ENCODE data around the gene AAGAB. TPM values are rescaled to one million over a fixed set of nuclear protein-coding genes. Genes with fewer than 3 reads are reported as not detected.

The AAGAB gene
- total RNA-seq, 2 experiments from 2014 or later: 50.4 to 51.2 TPM

- no peaks in the 10 kb centered on the region for H3K27me3 Mint-ChIP-seq
- DNase-seq: no peak
- CTCF ChIA-PET: no interaction called here
- no peaks in the 10 kb centered on the region for H3K9me3 Mint-ChIP-seq
- POLR2A ChIA-PET: interaction anchor here (1.1 to 1.5 kb wide), 2 partner anchors 66 to 99 kb away, joined by 3 to 4 read pairs; no protein-coding TSS in a partner anchor
- H3K36me3 Mint-ChIP-seq (ENCODE audit: low read depth): peaks cover 76% of the 10 kb centered on the region
- no peak overlapping the region for H3K4me3 Mint-ChIP-seq
- H3K27ac Mint-ChIP-seq: peak overlapping the region; percentile 40
- peaks cover 21% of the 10 kb centered on the region for H3K4me1 Mint-ChIP-seq
Observed at GRCh38 chr15:67167091-67167490, 87.4 kb downstream of the AAGAB start.

DNA sequence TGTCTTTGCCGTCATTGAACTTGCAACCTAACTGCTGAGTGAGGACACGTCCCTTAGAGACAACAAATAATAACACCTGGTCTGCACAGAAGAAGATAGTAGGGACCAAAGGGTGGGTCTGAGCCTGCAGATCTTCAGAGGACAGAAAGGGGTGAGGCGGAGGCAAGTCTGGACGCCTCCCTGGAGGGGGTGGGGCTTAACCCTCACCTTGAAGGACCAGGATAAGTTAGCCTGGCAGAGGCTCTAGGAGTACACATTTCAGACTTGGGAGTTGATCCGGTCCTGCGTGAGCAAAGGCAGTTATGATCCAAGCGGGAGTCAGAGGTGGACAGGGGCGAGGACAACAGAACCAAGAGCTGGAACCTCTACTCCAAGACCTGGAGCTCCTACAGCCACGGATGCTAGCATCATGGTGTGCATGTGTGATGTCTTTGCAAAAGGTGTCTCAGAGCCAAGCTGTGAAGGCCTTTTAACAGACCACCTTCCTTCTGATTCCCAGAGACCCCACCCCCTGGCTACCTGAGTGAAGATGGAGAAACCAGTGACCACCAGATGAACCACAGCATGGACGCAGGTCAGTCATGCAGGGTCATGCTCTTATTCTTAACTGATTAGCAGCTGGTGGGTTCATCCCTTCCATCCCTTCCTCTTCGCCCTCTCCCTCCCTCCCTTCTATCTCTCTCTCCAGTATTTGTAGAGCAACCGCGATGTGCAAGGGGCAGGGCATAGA is 88.0 kb downstream of the AAGAB start:
- POLR2A ChIA-PET: interaction anchor here (1.1 to 1.5 kb wide), 2 partner anchors 65 to 98 kb away, joined by 3 to 4 read pairs; no protein-coding TSS in a partner anchor
- CTCF ChIA-PET: no interaction called here
- Mint-ChIP-seq H3K4me3 (no peak overlapping the region), H3K27me3 (no peaks in the 10 kb centered on the region), H3K27ac (peak overlapping the region; percentile 40), H3K4me1 (peaks cover 24% of the 10 kb centered on the region), H3K9me3 (no peaks in the 10 kb centered on the region), H3K36me3 (ENCODE audit: low read depth) (peaks cover 73% of the 10 kb centered on the region)
- DNase-seq: no peak

- no peak overlapping the region for H3K27ac Mint-ChIP-seq
- no peak overlapping the region for H3K4me3 Mint-ChIP-seq
- H3K4me1 Mint-ChIP-seq: peaks cover 25% of the 10 kb centered on the region
- no peaks in the 10 kb centered on the region for H3K9me3 Mint-ChIP-seq
- H3K36me3 Mint-ChIP-seq (ENCODE audit: low read depth): peaks cover 65% of the 10 kb centered on the region
- no peak for DNase-seq
- ChIA-PET CTCF (interaction anchor here (0.6 kb wide), 1 partner anchor 91 kb away, joined by 3 read pairs; no protein-coding TSS in a partner anchor), POLR2A (no interaction called here)
- H3K27me3 Mint-ChIP-seq: no peaks in the 10 kb centered on the region
Observed at GRCh38 chr15:67165254-67166253, 88.9 kb downstream of the AAGAB start.

DNA sequence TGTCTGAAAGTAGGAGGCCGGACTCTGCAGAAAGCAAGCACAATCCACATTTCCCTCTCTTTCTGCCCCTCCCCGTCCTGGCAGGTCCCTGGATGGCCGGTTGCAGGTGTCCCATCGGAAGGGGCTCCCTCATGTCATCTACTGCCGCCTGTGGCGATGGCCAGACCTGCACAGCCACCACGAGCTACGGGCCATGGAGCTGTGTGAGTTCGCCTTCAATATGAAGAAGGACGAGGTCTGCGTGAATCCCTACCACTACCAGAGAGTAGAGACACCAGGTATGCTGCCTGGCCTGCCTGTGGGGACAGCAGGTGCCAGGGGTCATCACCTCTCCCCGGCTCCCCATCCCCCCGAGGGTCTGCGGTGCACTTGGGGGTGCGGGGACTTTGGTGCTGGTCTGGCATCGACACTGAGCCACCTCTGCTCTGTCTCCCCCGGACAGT is 89.6 kb downstream of the AAGAB start:
- no peaks in the 10 kb centered on the region for H3K9me3 Mint-ChIP-seq
- peaks cover 25% of the 10 kb centered on the region for H3K4me1 Mint-ChIP-seq
- H3K27me3 Mint-ChIP-seq: no peaks in the 10 kb centered on the region
- no peak overlapping the region for H3K4me3 Mint-ChIP-seq
- peaks cover 61% of the 10 kb centered on the region for H3K36me3 Mint-ChIP-seq (ENCODE audit: low read depth)
- no peak for DNase-seq
- POLR2A ChIA-PET: no interaction called here
- no peak overlapping the region for H3K27ac Mint-ChIP-seq
- CTCF ChIA-PET: no interaction called here

DNA sequence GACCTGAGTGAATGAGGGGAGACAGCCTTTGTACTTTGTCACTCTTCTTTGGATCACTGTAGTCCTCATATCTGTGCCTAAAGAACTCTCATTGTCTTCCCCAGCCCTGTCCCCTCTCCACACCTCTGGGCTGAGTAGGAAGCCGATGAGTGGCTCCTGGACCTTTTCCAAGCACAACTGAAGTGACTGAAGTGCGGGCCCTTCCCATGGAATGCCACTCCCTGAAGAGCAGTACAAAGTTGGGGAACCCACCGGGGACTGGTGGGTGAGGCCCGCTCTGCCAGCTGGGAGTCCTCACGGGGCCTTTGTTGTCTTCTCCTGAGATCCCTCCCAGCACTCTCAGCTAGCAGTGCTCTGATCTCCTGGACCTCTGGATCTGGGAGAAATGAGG is 90.1 kb downstream of the AAGAB start:
- H3K36me3 Mint-ChIP-seq (ENCODE audit: low read depth): peaks cover 58% of the 10 kb centered on the region
- no peak overlapping the region for H3K4me3 Mint-ChIP-seq
- H3K9me3 Mint-ChIP-seq: no peaks in the 10 kb centered on the region
- H3K27me3 Mint-ChIP-seq: no peaks in the 10 kb centered on the region
- CTCF ChIA-PET: no interaction called here
- POLR2A ChIA-PET: no interaction called here
- no peak overlapping the region for H3K27ac Mint-ChIP-seq
- no peak for DNase-seq
- H3K4me1 Mint-ChIP-seq: peaks cover 25% of the 10 kb centered on the region

- DNase-seq: no peak
- no peak overlapping the region for H3K27ac Mint-ChIP-seq
Observed at GRCh38 chr15:67163180-67163579, 91.3 kb downstream of the AAGAB start.

GRCh38 chr15:67161881-67162280 is 92.6 kb downstream of the AAGAB start:
- Mint-ChIP-seq H3K27ac (no peak overlapping the region), H3K36me3 (ENCODE audit: low read depth) (peaks cover 53% of the 10 kb centered on the region), H3K4me3 (no peak overlapping the region), H3K4me1 (peaks cover 36% of the 10 kb centered on the region), H3K27me3 (no peaks in the 10 kb centered on the region), H3K9me3 (no peaks in the 10 kb centered on the region)
- DNase-seq: no peak
- POLR2A ChIA-PET: interaction anchor here (0.9 to 1.6 kb wide), 4 partner anchors 14 to 131 kb away, joined by 3 to 4 read pairs (median 3); no protein-coding TSS in a partner anchor
- CTCF ChIA-PET: no interaction called here

More at GRCh38 chr15:67163180-67163579, 91.3 kb downstream of the AAGAB start:
- Mint-ChIP-seq H3K27me3 (no peaks in the 10 kb centered on the region), H3K9me3 (no peaks in the 10 kb centered on the region), H3K4me3 (no peak overlapping the region), H3K36me3 (ENCODE audit: low read depth) (peaks cover 55% of the 10 kb centered on the region), H3K4me1 (peaks cover 23% of the 10 kb centered on the region)
- POLR2A ChIA-PET: no interaction called here
- CTCF ChIA-PET: no interaction called here

- Mint-ChIP-seq H3K36me3 (ENCODE audit: low read depth) (peaks cover 51% of the 10 kb centered on the region), H3K27me3 (no peaks in the 10 kb centered on the region), H3K27ac (no peak overlapping the region), H3K4me1 (peaks cover 39% of the 10 kb centered on the region), H3K4me3 (no peak overlapping the region), H3K9me3 (no peaks in the 10 kb centered on the region)
- ChIA-PET POLR2A (interaction anchor here (0.9 to 1.6 kb wide), 4 partner anchors 13 to 130 kb away, joined by 3 to 4 read pairs (median 3); no protein-coding TSS in a partner anchor), CTCF (no interaction called here)
- DNase-seq: no peak
Observed at GRCh38 chr15:67161412-67161811, 93.0 kb downstream of the AAGAB start.

GRCh38 chr15:67158367-67158766 is 96.1 kb downstream of the AAGAB start:
- DNase-seq: no peak
- Mint-ChIP-seq H3K9me3 (peaks cover 6% of the 10 kb centered on the region), H3K27ac (no peak overlapping the region), H3K36me3 (ENCODE audit: low read depth) (peaks cover 55% of the 10 kb centered on the region), H3K4me1 (peaks cover 51% of the 10 kb centered on the region), H3K27me3 (no peaks in the 10 kb centered on the region), H3K4me3 (no peak overlapping the region)
- POLR2A ChIA-PET: no interaction called here
- CTCF ChIA-PET: no interaction called here

GRCh38 chr15:67157521-67158252 is 96.8 kb downstream of the AAGAB start:
- H3K9me3 Mint-ChIP-seq: peaks cover 6% of the 10 kb centered on the region
- DNase-seq: no peak
- H3K4me1 Mint-ChIP-seq: peaks cover 54% of the 10 kb centered on the region
- no peak overlapping the region for H3K27ac Mint-ChIP-seq
- H3K4me3 Mint-ChIP-seq: no peak overlapping the region
- CTCF ChIA-PET: no interaction called here
- POLR2A ChIA-PET: no interaction called here
- H3K27me3 Mint-ChIP-seq: no peaks in the 10 kb centered on the region
- peaks cover 56% of the 10 kb centered on the region for H3K36me3 Mint-ChIP-seq (ENCODE audit: low read depth)

DNA sequence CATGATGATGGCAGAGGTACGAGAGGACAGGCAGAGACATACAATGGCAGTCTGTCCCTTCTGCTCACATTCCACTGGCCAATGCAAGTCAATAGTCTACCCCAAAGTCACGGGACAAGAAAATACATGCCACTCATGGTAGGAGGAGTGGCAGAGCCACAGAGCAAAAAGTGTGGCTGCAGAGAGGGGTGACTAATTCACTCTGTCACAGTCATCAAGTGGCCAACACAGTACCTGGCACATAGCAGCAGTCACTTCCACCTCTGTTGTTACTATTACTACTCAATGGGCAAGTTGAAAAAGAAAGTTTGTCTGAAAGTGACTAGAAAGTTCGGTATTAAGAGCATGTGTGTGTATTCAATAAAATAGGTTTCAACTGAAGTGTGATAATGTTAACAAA is 97.6 kb downstream of the AAGAB start:
- H3K9me3 Mint-ChIP-seq: peaks cover 6% of the 10 kb centered on the region
- ChIA-PET POLR2A (interaction anchor here (0.9 kb wide), 1 partner anchor 56 kb away, joined by 3 read pairs; no protein-coding TSS in a partner anchor), CTCF (no interaction called here)
- H3K27ac Mint-ChIP-seq: no peak overlapping the region
- H3K4me3 Mint-ChIP-seq: no peak overlapping the region
- peaks cover 54% of the 10 kb centered on the region for H3K4me1 Mint-ChIP-seq
- DNase-seq: no peak
- H3K36me3 Mint-ChIP-seq (ENCODE audit: low read depth): peaks cover 55% of the 10 kb centered on the region
- no peaks in the 10 kb centered on the region for H3K27me3 Mint-ChIP-seq

DNA sequence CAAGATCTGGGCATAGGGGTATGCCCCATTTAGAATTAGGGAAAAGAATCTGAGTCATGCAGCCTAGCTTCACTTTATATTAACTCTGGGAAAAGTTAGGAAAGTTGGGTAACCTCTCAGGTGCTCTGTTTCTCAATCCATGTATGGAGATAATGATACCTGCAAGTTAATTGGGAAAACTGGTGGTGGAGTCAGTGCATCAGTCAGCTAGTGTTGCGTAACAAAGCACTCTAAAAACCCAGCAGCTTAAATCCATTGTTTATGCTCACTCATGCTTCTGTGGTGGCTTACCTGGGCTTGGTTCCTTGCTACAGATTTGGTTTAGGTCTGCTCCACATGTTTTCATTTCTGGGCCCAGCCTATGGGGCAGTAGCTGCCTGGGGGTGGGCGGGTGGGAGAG is 98.0 kb downstream of the AAGAB start:
- POLR2A ChIA-PET: interaction anchor here (0.9 kb wide), 1 partner anchor 56 kb away, joined by 3 read pairs; no protein-coding TSS in a partner anchor
- H3K27me3 Mint-ChIP-seq: no peaks in the 10 kb centered on the region
- no peak overlapping the region for H3K27ac Mint-ChIP-seq
- H3K4me3 Mint-ChIP-seq: no peak overlapping the region
- DNase-seq: no peak
- CTCF ChIA-PET: no interaction called here
- H3K4me1 Mint-ChIP-seq: peaks cover 53% of the 10 kb centered on the region
- peaks cover 6% of the 10 kb centered on the region for H3K9me3 Mint-ChIP-seq
- H3K36me3 Mint-ChIP-seq (ENCODE audit: low read depth): peaks cover 54% of the 10 kb centered on the region
